IMR-90 (cell line): ENCODE data around the gene TMEM253. TPM values are rescaled to one million over a fixed set of nuclear protein-coding genes. Genes with fewer than 3 reads are reported as not detected.

Source experiments
- ATAC-seq: fragments of 200-7000 bp; cut with Tn5 transposase; 2 replicates; pipeline ENCODE4 v1.9.1; 2020; ENCODE audit warnings: low read depth, mild to moderate bottlenecking, moderate library complexity
- BruUV-seq: library from RNA; stranded (reverse); fragments of 400-500 nt; replicated peaks from 2 replicates; lab custom pipeline; 2021; lab: Mats Ljungman, UMichigan
- CTCF ChIA-PET: fragments of 300-600 bp; formaldehyde crosslinking; extraction: SDS; loops from one replicate; lab custom pipeline; 2021; ENCODE audit warnings: antibody characterized with exemption; lab: Yijun Ruan, JAX
- POLR2A ChIA-PET: fragments of 300-600 bp; sonication (Branson Sonifier 250); formaldehyde crosslinking; loops from one replicate; lab custom pipeline; 2022; ENCODE audit warnings: antibody characterized with exemption; ENCODE audit not compliant: unreplicated experiment; lab: Charles Lee
- DNase-seq: peaks from one replicate; pipeline ENCODE4 v3.0.0; 2013
- H2AFZ ChIP-seq: replicated peaks from 2 replicates; pipeline ENCODE3; 2013; ENCODE audit warnings: low read length, mild to moderate bottlenecking; ENCODE audit not compliant: poor library complexity
- H2AK5ac ChIP-seq: 2 replicates; pipeline ENCODE4 v1.6.1; 2013; ENCODE audit warnings: low read depth, low read length, inconsistent platforms
- H2AK9ac ChIP-seq: replicated peaks from 2 replicates; pipeline ENCODE3; 2013; ENCODE audit warnings: mild to moderate bottlenecking, low read depth, low read length, moderate library complexity; ENCODE audit not compliant: poor library complexity
- H2BK120ac ChIP-seq: 2 replicates; pipeline ENCODE4 v1.6.1; 2013; ENCODE audit warnings: low read depth, low read length, inconsistent platforms
- H2BK15ac ChIP-seq: 3 replicates; pipeline ENCODE4 v1.6.1; 2013; ENCODE audit warnings: low read depth, low read length, inconsistent platforms
- H2BK20ac ChIP-seq: 2 replicates; pipeline ENCODE4 v1.6.1; 2013; ENCODE audit warnings: low read depth, mild to moderate bottlenecking, inconsistent platforms, low read length, moderate library complexity
- H2BK5ac ChIP-seq: 2 replicates; pipeline ENCODE4 v1.6.1; 2013; ENCODE audit warnings: mild to moderate bottlenecking, low read depth, low read length, inconsistent platforms; ENCODE audit not compliant: poor library complexity, severe bottlenecking
- H3K14ac ChIP-seq: replicated peaks from 2 replicates; pipeline ENCODE4 v1.6.1; 2013; ENCODE audit warnings: low read depth, low read length, inconsistent platforms
- H3K18ac ChIP-seq: 2 replicates; pipeline ENCODE4 v1.6.1; 2013; ENCODE audit warnings: low read depth, low read length, control low read depth
- H3K23ac ChIP-seq: 2 replicates; pipeline ENCODE4 v1.6.1; 2013; ENCODE audit warnings: low read depth, low read length, inconsistent platforms
- H3K27ac ChIP-seq: 2 replicates; pipeline ENCODE4 v1.5.1; 2013; ENCODE audit warnings: mild to moderate bottlenecking, control low read depth, low read length; ENCODE audit not compliant: insufficient read depth
- H3K27me3 ChIP-seq: 2 replicates; pipeline ENCODE4 v1.6.1; 2013; ENCODE audit warnings: low read length; ENCODE audit not compliant: control insufficient read depth, insufficient read depth
- H3K36me3 ChIP-seq: 2 replicates; pipeline ENCODE4 v1.6.1; 2013; ENCODE audit warnings: low read length, mixed read lengths; ENCODE audit not compliant: control insufficient read depth, insufficient read depth
- H3K4ac ChIP-seq: 2 replicates; pipeline ENCODE4 v1.6.1; 2013; ENCODE audit warnings: low read depth, low read length, inconsistent platforms
- H3K4me1 ChIP-seq: 2 replicates; pipeline ENCODE4 v1.6.1; 2013; ENCODE audit warnings: low read length, mixed read lengths; ENCODE audit not compliant: control insufficient read depth, insufficient read depth
- H3K4me2 ChIP-seq: 2 replicates; pipeline ENCODE4 v1.6.1; 2013; ENCODE audit warnings: low read depth, mild to moderate bottlenecking, control low read depth, low read length, moderate library complexity
- H3K4me3 ChIP-seq: 2 replicates; pipeline ENCODE4 v1.5.1; 2013; ENCODE audit warnings: low read depth, mild to moderate bottlenecking, control low read depth, low read length, moderate library complexity; ENCODE audit not compliant: insufficient read depth
- H3K56ac ChIP-seq: 2 replicates; pipeline ENCODE4 v1.6.1; 2013; ENCODE audit warnings: low read length, inconsistent platforms; ENCODE audit not compliant: insufficient read depth; ENCODE audit errors: extremely low read depth
- H3K79me1 ChIP-seq, 2 experiments: 2 replicates each; pipeline ENCODE4 v1.6.1; 2013; ENCODE audit warnings: low read length in 2 of 2, inconsistent platforms in 1 of 2, low read depth in 1 of 2
- H3K9ac ChIP-seq: 2 replicates; pipeline ENCODE4 v1.6.1; 2013; ENCODE audit warnings: low read depth, low read length, control low read depth
- H3K9me1 ChIP-seq: 2 replicates; pipeline ENCODE4 v1.6.1; 2013; ENCODE audit warnings: low read length, inconsistent platforms; ENCODE audit not compliant: insufficient read depth
- H3K9me3 ChIP-seq: 2 replicates; pipeline ENCODE4 v1.6.1; 2013; ENCODE audit warnings: low read length; ENCODE audit not compliant: control insufficient read depth, insufficient read depth
- H4K20me1 ChIP-seq: 2 replicates; pipeline ENCODE4 v1.6.1; 2013; ENCODE audit warnings: low read length, inconsistent platforms; ENCODE audit not compliant: insufficient read depth
- H4K5ac ChIP-seq: 2 replicates; pipeline ENCODE4 v1.6.1; 2013; ENCODE audit warnings: mild to moderate bottlenecking, low read depth, low read length, control low read depth
- H4K8ac ChIP-seq, 2 experiments: 2 replicates each; pipeline ENCODE4 v1.6.1; 2013; ENCODE audit warnings: low read depth in 2 of 2, low read length in 2 of 2, control low read depth in 1 of 2, inconsistent platforms in 1 of 2
- H4K91ac ChIP-seq: 2 replicates; pipeline ENCODE4 v1.6.1; 2013; ENCODE audit warnings: low read depth, low read length, inconsistent platforms; ENCODE audit not compliant: insufficient read depth
- BHLHE40 ChIP-seq: fragments of 150-350 bp; IDR thresholded peaks from 2 replicates; pipeline ENCODE4 v1.6.1; 2016; ENCODE audit warnings: mild to moderate bottlenecking, low read depth, low read length
- CEBPB ChIP-seq: IDR thresholded peaks from 2 replicates; pipeline ENCODE4 v1.6.1; 2012; ENCODE audit warnings: low read depth, low read length, improper control_type of control experiment
- CHD1 ChIP-seq: IDR thresholded peaks from 2 replicates; pipeline ENCODE4 v1.6.1; 2012; ENCODE audit warnings: low read depth, low read length, improper control_type of control experiment
- FOS ChIP-seq: fragments of 150-350 bp; IDR thresholded peaks from 2 replicates; pipeline ENCODE4 v1.6.1; 2016; ENCODE audit warnings: low read depth, low read length
- MAZ ChIP-seq: IDR thresholded peaks from 2 replicates; pipeline ENCODE4 v1.6.1; 2012; ENCODE audit warnings: low read depth, mild to moderate bottlenecking, low read length, improper control_type of control experiment, moderate library complexity, borderline replicate concordance
- MXI1 ChIP-seq: IDR thresholded peaks from 2 replicates; pipeline ENCODE4 v1.6.1; 2012; ENCODE audit warnings: low read depth, mild to moderate bottlenecking, low read length, moderate library complexity, borderline replicate concordance
- NFE2L2 ChIP-seq: fragments of 150-350 bp; IDR thresholded peaks from 2 replicates; pipeline ENCODE4 v1.6.1; 2016; ENCODE audit warnings: low read depth, mild to moderate bottlenecking, low read length
- POLR2A ChIP-seq: IDR thresholded peaks from 2 replicates; pipeline ENCODE4 v1.6.1; 2012; ENCODE audit warnings: mild to moderate bottlenecking, low read depth, low read length
- RAD21 ChIP-seq: IDR thresholded peaks from 2 replicates; pipeline ENCODE4 v1.6.1; 2012; ENCODE audit warnings: low read length, improper control_type of control experiment
- RCOR1 ChIP-seq: IDR thresholded peaks from 2 replicates; pipeline ENCODE4 v1.6.1; 2012; ENCODE audit warnings: mild to moderate bottlenecking, low read length, improper control_type of control experiment; ENCODE audit not compliant: insufficient replicate concordance
- RFX5 ChIP-seq: IDR thresholded peaks from 2 replicates; pipeline ENCODE4 v1.8.0; 2012; ENCODE audit warnings: low read depth, mild to moderate bottlenecking, low read length, moderate library complexity
- WGBS, 2 experiments: methylation state at CpG; one replicate each; pipeline versions ENCODE4 v1.1.5 to v1.1.7; 2013; ENCODE audit warnings: missing lambda C conversion rate in 2 of 2; ENCODE audit not compliant: insufficient read length in 1 of 2; ENCODE audit errors: extremely low coverage in 2 of 2; 5-methylcytosine and 5-hydroxymethylcytosine counted together
- dilution Hi-C: fragments of 300-500 bp; cut with HindIII; formaldehyde crosslinking; loops from one replicate; pipeline ENCODE4 v1.14.3; 2018; ENCODE audit warnings: low sequenced_read_pairs; ENCODE audit not compliant: unreplicated experiment
- in situ Hi-C: fragments of 300-500 bp; cut with MboI; formaldehyde crosslinking; loops from 3 replicates; pipeline ENCODE4 v1.14.3; 2019; ENCODE audit warnings: low sequenced_read_pairs, inconsistent platforms, mixed read lengths
- intact Hi-C: fragments of 100-400 bp; cut with micrococcal nuclease; formaldehyde crosslinking; loops from 2 replicates; pipeline ENCODE4 v1.10.0; 2022
- polyA plus RNA-seq, 3 experiments: library from polyadenylated mRNA; depleted of rRNA; stranded (reverse); fragments of >200 nt; gene quantifications; 2 replicates each; pipeline ENCODE4 v1.2.3, GENCODE V29; 2012; ENCODE audit warnings: low replicate concordance in 1 of 3
- total RNA-seq: library from RNA; depleted of rRNA; stranded (reverse); fragments of >200 nt; gene quantifications from 2 replicates; pipeline ENCODE4 v1.2.3, GENCODE V29; 2012
- TF ChIP-seq, protein P1 (sequence below): conservative IDR thresholded peaks from 2 replicates; pipeline ENCODE4 v1.5.1; 2012; ENCODE audit warnings: mild to moderate bottlenecking, low read depth, low read length, improper control_type of control experiment

The TMEM253 gene
- total and polyA plus RNA-seq, 2 of the 4 experiments (the other 2 are of a cell fraction), result 0.07 TPM; not detected in 1

DNA sequence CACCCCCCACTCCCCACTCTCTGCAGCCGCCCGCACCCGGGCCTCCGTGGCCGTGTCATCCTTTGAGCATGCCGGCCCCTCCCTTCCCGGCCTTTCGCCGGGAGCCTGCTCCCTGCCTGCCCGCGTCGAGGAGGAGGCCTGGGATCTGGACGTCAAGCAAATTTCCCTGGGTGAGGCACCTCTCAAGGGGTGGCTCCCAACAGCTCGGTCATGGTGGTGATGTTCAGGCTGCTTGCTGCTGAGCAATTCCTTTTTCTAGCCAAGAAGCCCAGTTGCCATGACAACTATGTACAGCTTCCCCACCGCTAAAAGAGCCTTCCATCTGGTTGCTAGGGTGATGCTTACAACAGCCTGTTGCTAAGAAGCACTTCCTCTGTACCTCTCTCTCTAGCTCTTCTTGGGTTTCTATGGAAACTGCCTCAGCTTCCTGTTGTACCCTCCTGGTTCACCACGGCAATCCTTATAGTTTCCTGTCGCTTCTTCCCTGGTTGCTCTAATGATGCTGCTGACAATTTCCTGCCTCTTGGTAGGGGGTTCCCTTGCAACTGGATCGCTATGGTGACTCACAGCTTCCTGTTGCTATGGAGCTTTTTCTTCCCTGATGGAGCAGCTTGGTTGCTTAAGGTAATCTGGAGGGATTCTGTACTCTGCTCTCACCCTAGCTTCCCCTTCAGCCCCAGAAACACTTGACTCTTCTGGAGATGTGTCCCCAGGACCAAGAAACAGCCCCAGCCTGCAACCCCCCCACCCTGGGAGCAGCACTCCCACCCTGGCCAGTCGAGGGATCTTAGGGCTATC lies 13.4 kb upstream of the TMEM253 start:
- H2BK15ac ChIP-seq, result no peak overlapping the region; the same call in 2 of the 3 replicates
- peaks cover 26% of the 10 kb centered on the region for H3K4me1 ChIP-seq
- peak overlapping the region; percentile 47; the same call in 1 of the 2 replicates for H3K4me2 ChIP-seq
- H2AK5ac ChIP-seq, result peak overlapping the region; percentile 27; the same call in 1 of the 2 replicates
- no peak overlapping the region for H3K18ac ChIP-seq
- peaks cover 7% of the 10 kb centered on the region for H3K9me1 ChIP-seq
- intact Hi-C loops, result loop anchor here (2.0 kb wide), 1 partner anchor 17 kb away; no protein-coding TSS in a partner anchor
- no TSS peak for BruUV-seq
- H3K36me3 ChIP-seq, result peaks cover 53% of the 10 kb centered on the region
- no peak overlapping the region for H4K5ac ChIP-seq
- DNase-seq, result peak; percentile 98
- H2AFZ ChIP-seq, result peak overlapping the region; percentile 64
- no CpG with 5 or more reads among the region's 19 CpGs for WGBS, 2 experiments
- POLR2A ChIA-PET, result interaction anchor here (0.8 kb wide), 1 partner anchor 16 kb away, joined by 5 read pairs; no protein-coding TSS in a partner anchor
- H3K4ac ChIP-seq, result peak overlapping the region; percentile 37
- H4K91ac ChIP-seq, result no peak overlapping the region
- peak overlapping the region in 1 of 2 experiments; percentile 46; a peak in 1 of 4 replicates for H4K8ac ChIP-seq
- H2AK9ac ChIP-seq, result peak overlapping the region; percentile 70
- no peaks in the 10 kb centered on the region for H3K27me3 ChIP-seq
- in situ Hi-C loops, result loop anchor here (25.0 kb wide), 2 partner anchors 625 to 750 kb away; partner anchors contain the start of genes APEX1, CCNB1IP1, OSGEP and PARP2
- H3K56ac ChIP-seq, result no peak overlapping the region
- TF ChIP-seq RCOR1 (no peak), CHD1 (no peak), POLR2A (peak; percentile 63; the same call in 1 of the 2 replicates), NFE2L2 (peak; percentile 16; the same call in 1 of the 2 replicates), RFX5 (peak; percentile 49; the same call in 1 of the 2 replicates), MAZ (peak; percentile 70), CEBPB (peak; percentile 72), RAD21 (peak; percentile 8; the same call in 1 of the 2 replicates), BHLHE40 (peak; percentile 4; the same call in 1 of the 2 replicates), MXI1 (0 out of 2 replicates have a peak, but pooled peaks have one; percentile 70), FOS (peak; percentile 85)
- TF ChIP-seq, protein P1, sequence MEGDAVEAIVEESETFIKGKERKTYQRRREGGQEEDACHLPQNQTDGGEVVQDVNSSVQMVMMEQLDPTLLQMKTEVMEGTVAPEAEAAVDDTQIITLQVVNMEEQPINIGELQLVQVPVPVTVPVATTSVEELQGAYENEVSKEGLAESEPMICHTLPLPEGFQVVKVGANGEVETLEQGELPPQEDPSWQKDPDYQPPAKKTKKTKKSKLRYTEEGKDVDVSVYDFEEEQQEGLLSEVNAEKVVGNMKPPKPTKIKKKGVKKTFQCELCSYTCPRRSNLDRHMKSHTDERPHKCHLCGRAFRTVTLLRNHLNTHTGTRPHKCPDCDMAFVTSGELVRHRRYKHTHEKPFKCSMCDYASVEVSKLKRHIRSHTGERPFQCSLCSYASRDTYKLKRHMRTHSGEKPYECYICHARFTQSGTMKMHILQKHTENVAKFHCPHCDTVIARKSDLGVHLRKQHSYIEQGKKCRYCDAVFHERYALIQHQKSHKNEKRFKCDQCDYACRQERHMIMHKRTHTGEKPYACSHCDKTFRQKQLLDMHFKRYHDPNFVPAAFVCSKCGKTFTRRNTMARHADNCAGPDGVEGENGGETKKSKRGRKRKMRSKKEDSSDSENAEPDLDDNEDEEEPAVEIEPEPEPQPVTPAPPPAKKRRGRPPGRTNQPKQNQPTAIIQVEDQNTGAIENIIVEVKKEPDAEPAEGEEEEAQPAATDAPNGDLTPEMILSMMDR, result no peak
- peaks cover 3 to 18% of the 10 kb centered on the region in 2 experiments; a peak in 2 of 4 replicates for H3K79me1 ChIP-seq
- peak overlapping the region; percentile 30; the same call in 1 of the 2 replicates for H2BK120ac ChIP-seq
- H2BK5ac ChIP-seq, result peak overlapping the region; percentile 34
- no peak overlapping the region for H3K4me3 ChIP-seq
- dilution Hi-C loops, result no loop called here
- no peaks in the 10 kb centered on the region for H3K9me3 ChIP-seq
- peak; percentile 61 for ATAC-seq
- peak overlapping the region; percentile 43; the same call in 1 of the 2 replicates for H3K27ac ChIP-seq
- peak overlapping the region; percentile 14; the same call in 1 of the 2 replicates for H3K23ac ChIP-seq
- H3K9ac ChIP-seq, result no peak overlapping the region
- peaks cover 6% of the 10 kb centered on the region for H4K20me1 ChIP-seq
- H3K14ac ChIP-seq, result no peak overlapping the region
- CTCF ChIA-PET, result interaction anchor here (0.7 to 1.7 kb wide), 5 partner anchors 16 to 116 kb away, joined by 3 to 10 read pairs (median 6); no protein-coding TSS in a partner anchor
- peak overlapping the region; percentile 35; the same call in 1 of the 2 replicates for H2BK20ac ChIP-seq
